ENCODE results near the gene CR1.
"Not testable (repeated sequence)": the region's sequence is repeated elsewhere in the genome, so short reads cannot be mapped to it uniquely, and the experiment has no call there.

Gene CR1

DNA sequence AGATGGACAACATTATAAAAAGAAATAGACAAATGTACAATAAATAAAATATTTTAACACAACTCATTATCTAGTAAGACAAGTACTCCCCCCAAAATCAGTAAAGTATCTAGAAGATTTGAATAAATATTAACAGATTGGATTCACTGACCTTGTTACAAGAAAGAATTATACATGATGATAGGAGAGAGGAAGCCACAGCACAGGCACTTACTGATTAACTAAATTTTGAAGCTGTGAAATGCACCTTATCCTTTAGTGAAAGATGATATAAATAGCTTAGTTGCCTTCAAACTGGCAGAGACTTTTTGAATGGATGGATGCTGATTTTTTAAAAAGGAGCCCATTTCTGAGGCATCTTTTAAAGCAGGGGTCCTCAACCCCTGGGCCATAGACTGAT, 8.5 kb downstream of the CR1 start:
- no peak for DNase-seq

DNA sequence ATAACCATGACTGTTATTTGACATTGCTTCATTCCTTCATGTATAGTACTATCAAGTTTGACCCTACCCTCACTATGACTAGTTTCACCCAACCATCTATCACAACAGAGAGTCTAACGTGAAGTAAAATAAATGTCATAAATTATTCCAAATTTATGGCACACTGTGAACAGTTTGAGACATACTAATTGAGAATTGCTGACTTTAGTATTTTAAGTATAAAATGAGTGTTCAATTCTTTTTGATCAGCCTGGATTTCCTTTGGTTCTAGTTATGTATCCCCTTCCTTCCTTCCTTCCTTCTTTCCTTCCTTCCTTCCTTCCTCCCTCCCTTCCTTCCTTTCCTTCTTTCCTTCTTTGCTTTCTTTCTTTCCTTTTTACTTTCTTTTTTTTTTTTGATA, 14.5 kb downstream of the CR1 start:
- no peak for DNase-seq

DNA sequence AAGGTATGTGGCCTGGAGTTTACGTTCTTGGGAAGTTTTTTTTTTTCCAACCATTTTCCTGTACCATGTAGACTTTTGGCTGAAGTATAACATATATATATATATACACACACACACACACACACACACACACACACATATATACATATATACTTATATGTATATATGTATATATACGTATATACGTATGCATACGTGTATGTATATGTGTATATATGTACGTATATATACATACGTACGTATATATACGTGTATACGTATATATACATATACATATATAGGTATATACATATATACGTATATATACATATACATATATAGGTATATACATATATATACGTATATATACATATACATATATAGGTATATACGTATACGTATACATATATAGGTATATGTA, 18.9 kb downstream of the CR1 start:
- no peak for DNase-seq

DNA sequence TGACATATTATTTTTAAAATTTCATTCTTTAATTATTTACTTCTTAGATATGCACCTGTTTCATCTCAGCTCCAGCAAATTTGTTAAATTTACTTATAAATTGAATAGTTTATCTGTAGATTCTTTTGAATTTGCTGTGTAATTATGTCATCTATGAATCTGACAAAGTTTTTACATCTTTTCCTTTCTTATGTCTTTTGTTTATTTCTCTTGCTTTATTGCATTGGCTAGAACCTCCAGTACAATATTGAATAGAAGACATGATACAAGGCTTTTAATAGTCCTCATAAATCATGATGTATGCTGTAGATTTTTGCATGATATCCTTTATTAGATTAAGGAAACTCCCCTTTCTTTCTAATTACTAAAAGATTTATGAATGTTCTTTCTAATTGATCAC, 20.8 kb downstream of the CR1 start:
- no peak for DNase-seq

DNA sequence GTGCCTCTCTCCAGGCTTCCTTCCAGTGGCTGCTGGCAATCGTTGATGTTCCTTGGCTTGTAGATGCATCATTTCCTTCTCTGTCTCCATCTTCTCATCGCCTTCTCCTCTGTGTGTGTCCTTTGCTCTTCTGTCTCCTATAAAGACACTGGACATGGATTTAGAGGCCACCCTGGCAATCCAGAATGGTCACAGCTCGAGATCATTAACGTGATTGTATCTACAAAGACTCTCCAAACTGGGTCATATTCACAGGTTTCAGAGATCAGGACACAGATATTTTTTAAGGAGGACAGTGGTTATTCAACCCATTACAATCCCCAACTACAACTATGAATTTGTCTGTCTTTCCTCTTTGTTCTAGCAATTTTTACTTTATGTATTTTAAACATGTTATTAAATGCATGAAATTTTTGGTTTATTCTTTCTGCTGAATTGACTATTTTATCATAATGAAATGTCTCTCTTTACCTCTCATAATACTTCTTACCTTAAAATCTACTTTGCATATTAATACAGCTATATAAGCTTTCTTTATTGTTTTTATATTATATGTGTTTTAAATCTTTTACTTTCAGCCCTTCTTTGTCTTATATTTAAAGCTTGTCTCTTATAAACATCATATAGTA, 22.8 kb downstream of the CR1 start:
- no peak for DNase-seq

DNA sequence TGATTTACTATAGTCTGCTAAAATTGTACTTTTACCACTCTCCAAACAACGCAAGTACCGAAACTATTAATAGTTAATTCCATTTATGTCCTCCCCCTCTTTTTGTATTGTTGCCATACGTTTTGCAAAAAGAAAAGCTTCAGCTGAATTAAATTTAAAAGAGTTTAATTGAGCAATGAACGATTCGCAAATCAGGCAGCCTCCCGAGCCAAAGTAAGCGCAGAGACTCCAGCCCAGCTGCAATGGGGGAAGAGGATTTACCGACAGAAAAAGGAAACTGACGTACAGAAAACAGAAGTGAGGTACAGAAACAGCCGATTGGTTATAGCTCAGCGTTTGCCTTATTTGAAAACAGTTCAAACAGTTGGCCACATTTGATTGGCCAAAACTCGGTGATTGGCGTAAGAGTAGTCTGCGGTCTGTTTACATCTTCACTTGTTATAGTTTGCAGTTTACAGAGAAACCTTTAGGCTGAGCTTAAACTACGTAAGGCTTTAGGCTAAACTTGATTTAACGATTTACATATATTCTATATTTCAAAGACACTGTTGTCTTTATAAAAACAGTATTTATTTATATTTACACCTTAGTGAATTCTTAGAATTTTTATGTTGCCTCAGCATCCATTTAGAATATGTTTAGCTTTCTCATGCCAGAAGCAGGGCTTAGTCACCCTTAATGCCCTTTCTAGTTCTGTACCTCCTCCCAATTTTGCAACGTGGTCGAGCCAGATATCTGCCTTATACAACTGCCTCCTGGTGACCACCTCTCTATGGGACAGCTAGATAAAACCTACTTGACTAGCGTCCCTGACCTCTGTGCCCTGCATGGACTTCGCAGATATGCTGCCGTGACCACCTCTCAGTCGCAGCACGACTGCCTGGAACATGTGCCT, 23.8 kb downstream of the CR1 start:
- no peak for DNase-seq

DNA sequence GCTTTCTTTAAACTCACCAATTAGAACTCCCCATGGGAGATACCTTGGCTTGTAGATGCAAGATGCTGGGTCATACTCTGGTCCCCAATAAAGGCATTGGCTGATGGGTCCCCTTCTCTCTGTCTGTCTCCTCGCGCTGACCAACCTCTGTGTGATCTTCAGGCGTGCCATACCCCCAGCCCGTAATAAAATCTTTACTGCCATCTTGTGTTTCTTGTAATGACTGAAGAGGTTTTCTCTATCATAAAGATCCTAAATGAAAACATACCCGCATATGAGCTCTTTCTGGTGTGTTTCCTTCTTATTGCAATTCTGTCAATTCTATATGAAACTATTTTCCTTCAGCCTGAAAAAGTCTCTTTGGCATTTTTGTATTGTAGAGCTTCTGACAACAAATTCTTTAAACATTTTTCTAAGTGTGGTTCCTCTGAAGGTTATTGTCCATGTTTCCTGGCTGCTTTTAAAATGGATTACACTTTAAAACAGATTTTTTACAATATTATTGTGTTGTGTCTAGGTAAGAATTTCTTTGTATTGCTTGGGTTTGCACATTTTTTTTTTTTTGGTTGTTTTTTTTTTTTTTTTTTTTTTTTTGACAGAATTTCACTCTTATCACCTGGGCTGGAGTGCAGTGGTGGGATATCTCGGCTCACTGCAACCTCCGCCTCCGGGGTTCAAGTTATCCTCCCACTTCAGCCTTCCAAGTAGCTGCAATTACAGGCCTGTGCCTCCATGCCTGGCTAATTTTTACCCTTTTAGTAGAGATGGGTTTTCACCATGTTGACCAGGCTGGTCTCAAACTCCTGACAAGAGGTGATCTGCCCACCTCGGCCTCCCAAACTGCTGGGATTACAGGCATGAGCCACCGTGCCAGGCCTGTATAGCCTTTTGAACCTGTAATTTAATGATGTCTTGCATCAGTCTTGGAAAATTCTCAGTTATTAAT, 24.7 kb downstream of the CR1 start:
- not testable (repeated sequence) for DNase-seq

DNA sequence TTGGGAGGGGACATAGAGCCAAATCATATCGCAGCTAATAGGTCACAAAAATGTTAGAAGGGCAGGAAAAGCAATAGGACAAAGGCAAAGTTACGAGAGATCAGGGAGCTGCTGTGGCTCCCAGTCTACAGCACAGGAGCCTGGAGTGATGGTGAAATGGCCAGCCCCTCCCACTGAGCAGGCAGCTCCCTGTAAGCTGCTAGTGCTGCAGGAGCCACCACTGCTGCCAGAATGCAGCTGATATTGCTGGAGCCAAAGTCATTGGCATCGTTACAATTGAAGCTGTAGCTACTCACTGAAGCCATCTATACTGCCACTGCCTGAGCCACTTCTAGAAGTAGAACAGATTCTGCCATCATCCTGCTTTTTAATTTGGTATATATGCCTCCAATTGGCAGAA, 29.3 kb downstream of the CR1 start:
- not testable (repeated sequence) for DNase-seq

DNA sequence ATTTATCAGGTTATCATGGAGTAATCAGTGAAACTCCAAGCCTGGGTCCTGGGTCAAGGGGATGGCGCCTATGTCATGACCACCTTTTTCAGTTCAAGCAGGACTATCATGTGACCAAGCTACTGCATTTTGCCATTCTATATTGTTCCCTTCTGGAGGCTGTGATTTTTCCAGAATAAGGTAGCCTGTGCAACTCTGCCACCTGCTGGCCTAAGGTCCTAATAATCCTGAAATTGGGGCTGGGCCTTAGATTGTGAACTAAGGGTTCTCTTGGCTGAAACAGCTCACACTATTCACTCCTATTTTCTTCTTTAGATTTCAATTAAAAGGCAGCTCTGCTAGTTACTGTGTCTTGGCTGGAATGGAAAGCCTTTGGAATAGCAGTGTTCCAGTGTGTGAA, 32.4 kb downstream of the CR1 start:
- DNase-seq: not testable (repeated sequence)

DNA sequence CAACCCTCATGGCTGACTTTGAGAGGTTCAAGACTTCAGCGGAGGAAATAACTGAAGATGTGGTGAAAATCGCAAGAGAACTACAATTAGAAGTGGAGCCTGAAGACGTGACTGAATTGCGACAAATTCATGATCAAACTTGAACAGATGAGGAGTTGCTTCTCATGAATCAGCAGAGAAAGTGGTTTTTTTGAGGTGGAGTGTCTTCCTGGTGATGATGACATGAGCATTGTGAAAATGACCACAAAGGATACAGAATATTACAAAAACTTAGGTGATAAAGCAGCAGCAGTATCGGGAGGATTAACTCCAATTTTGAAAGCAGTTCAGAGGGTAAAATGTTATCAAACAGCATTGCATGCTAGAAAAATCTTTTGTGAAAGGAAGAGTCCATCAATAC, 40.3 kb downstream of the CR1 start:
- not testable (repeated sequence) for DNase-seq

DNA sequence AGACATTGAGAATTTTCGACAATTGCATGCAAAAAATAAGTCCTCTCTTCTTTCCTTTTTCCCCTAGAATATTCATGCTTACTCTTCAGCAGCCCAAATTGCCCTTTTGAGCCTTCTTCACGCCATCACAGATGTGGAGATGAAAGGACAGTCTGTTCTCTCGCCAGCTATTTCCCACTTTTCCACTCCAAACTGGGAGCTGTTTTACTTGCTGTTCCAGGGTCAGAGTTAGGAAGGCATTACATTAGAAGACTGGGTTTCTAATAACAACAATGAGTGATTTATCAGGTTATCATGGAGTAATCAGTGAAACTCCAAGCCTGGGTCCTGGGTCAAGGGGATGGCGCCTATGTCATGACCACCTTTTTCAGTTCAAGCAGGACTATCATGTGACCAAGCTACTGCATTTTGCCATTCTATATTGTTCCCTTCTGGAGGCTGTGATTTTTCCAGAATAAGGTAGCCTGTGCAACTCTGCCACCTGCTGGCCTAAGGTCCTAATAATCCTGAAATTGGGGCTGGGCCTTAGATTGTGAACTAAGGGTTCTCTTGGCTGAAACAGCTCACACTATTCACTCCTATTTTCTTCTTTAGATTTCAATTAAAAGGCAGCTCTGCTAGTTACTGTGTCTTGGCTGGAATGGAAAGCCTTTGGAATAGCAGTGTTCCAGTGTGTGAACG, 50.9 kb downstream of the CR1 start:
- not testable (repeated sequence) for DNase-seq

DNA sequence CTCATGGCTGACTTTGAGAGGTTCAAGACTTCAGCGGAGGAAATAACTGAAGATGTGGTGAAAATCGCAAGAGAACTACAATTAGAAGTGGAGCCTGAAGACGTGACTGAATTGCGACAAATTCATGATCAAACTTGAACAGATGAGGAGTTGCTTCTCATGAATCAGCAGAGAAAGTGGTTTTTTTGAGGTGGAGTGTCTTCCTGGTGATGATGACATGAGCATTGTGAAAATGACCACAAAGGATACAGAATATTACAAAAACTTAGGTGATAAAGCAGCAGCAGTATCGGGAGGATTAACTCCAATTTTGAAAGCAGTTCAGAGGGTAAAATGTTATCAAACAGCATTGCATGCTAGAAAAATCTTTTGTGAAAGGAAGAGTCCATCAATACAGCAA, 58.9 kb downstream of the CR1 start:
- DNase-seq: not testable (repeated sequence)

DNA sequence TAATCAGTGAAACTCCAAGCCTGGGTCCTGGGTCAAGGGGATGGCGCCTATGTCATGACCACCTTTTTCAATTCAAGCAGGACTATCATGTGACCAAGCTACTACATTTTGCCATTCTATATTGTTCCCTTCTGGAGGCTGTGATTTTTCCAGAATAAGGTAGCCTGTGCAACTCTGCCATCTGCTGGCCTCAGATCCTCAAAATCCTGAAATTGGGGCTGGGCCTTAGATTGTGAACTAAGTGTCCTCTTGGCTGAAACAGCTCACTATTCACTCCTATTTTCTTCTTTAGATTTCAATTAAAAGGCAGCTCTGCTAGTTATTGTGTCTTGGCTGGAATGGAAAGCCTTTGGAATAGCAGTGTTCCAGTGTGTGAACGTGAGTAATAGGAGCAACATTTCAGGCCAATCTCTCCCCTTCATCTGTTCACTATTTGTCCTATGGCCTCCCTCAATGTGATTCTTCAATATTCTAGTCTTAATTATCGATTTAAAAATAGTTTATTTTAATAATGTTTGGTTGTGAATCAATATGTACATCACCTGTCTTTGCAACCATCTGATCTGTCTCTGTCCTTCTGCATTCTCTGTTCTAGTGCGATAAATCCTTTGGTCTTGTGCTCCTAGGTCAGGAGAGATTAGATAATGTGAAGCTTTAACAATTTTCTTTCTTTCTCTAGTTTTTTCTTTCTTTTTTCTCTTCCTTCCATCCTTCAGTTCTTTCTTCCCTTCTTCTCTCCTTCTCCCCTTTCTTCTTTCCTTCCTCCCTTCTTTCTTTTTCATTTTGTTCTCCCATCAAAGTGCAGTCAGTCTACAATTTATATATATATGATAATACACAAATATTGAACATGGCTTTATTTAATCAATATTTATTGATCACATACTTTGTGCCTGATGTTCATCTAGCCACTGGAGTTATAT, 69.8 kb downstream of the CR1 start:
- DNase-seq: no peak

DNA sequence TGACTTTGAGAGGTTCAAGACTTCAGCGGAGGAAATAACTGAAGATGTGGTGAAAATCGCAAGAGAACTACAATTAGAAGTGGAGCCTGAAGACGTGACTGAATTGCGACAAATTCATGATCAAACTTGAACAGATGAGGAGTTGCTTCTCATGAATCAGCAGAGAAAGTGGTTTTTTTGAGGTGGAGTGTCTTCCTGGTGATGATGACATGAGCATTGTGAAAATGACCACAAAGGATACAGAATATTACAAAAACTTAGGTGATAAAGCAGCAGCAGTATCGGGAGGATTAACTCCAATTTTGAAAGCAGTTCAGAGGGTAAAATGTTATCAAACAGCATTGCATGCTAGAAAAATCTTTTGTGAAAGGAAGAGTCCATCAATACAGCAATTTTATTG, 76.0 kb downstream of the CR1 start:
- not testable (repeated sequence) for DNase-seq

DNA sequence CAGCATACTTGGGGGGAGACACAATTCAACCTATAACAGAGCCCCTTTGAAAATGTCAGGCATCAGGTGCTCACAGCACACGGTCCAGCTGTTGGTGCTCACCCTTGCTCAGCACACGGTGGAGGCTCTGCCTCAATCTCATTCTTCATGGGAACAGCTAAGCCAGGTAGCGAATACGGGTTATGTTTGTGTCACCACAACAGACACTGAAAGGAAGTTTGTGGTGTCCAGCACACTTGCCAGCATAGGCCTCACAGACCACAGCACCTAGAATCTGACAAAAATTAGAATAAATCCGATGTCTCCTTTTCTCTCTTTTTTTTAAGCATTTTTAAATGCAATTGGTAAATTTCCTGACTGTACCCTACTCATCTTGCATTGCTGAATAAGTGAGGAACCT, 77.1 kb downstream of the CR1 start:
- not testable (repeated sequence) for DNase-seq

DNA sequence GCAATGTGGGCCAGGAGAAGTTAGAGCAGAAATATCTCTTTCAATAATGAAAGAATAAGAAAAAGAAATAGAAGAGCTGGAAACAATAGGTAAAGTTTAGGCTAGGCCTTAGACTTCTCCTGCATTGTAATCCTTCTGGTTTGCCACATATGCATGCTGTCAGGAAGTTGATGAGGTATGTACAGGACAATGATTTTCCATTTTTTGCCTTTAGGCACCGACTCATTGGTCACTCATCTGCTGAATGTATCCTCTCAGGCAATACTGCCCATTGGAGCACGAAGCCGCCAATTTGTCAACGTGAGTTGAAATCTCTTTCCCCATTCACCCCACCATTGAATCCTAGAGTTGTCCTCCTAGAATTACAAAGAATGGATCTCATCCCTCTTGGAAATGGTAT, 79.4 kb downstream of the CR1 start:
- DNase-seq: not testable (repeated sequence)

DNA sequence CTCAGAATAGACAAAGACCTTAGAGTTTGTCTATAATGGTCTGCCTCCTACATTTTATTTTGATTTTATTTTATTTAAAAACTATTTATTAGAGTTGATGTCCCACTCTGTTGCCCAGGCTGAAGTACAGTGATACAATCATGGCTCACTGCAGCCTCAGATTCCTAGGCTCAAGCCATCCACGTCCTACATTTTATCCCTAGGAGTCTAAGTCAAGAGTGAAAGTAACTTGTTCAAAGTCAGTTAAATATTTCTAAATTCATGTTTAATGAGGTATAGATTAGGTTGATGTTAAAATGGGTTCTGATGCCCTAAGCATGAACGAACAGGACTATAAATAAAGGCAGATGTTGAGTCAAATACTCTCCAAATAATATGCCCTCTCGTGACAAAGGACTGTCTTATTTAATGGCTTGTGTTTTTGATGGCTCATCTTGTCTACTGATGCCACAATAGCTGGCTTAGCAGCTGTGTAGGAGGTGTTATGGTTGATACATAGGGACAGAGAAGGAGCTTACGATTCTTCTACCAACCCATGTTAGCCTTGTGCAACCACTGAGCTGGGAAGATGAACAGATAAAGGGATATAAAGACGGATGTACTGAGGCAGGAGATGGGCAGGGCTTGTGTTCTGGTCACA, 83.0 kb downstream of the CR1 start:
- no peak for DNase-seq

DNA sequence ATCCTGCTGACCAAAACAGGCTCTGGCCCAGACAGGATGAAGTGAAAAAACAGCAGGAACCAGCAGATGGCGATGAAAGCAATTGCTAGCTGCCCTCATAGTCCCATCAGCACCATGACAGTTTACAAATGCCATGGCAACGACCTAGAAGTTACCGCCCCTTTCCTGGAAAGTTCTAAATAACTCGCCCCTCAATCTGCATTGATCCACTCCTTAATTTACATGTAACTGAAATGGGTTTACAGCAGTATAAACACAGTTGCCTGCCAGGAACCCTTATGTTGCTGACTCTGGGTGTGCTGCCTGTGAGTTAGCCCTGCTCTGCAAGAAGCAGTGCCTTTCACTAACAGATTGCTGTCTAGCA, 83.5 kb downstream of the CR1 start:
- DNase-seq: peak in 1 of 6 experiments; percentile 9

DNA sequence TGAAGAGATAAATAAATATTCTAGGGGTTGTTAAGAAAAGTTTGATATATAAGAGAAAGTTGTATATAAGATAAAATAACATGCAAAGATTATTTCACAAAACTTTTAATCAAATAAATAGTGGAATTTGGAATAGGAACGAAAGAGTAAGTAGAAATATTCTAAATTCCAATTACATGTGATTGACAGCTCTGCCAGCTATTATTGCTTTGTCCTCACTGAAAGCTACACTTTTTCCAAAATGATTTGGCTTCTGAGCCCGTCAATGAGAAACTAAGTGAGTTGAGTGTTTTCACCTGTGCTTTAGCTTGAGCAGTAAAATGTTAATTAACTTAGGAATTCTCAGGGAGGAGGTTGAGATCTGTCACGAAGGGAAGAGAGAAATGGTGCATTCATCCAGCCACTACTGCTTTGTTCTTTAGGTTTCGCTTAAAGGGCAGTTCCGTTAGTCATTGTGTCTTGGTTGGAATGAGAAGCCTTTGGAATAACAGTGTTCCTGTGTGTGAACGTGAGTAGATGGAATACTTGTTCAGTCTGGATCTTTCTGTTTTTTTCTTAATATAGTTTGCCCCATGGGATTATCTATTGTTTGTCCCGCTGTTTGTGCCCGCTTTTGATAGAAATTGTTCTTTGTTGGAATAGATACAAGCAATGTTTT, 85.7 kb downstream of the CR1 start:
- DNase-seq: no peak

DNA sequence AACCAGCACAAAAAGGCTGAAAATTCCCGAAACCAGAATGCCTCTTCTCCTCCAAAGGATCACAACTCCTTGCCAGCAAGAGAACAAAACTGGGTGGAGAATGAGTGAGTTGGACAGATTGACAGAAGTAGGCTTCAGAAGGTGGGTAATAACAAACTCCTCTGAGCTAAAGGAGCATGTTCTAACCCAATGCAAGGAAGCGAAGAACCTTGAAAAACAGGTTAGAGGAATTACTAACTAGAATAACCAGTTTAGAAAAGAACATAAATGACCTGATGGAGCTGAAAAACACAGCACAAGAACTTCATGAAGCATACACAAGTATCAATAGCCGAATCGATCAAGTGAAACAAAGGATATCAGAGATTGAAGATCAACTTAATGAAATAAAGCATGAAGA, 93.5 kb downstream of the CR1 start:
- not testable (repeated sequence) for DNase-seq

DNA sequence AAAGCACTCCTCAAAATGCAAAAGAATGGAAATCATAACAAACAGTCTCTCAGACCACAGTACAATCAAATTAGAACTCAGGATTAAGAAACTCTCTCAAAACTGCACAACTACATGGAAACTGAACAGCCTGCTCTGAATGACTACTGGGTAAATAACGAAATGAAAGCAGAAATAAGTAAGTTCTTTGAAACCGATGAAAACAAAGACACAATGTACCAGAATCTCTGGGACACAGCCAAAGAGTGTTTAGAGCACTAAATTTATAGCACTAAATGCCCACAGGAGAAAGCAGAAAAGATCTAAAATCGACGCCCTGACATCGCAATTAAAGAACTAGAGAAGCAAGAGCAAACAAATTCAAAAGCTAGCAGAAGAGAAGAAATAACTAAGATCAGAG, 95.2 kb downstream of the CR1 start:
- not testable (repeated sequence) for DNase-seq
